ENCODE results near the gene AFAP1. TPM values are rescaled to one million over a fixed set of nuclear protein-coding genes. Genes with fewer than 3 reads are reported as not detected.

AFAP1 gene
- total and polyA plus RNA-seq, 8 donors = 3.2 to 15.9 (median 6.3) TPM

DNA sequence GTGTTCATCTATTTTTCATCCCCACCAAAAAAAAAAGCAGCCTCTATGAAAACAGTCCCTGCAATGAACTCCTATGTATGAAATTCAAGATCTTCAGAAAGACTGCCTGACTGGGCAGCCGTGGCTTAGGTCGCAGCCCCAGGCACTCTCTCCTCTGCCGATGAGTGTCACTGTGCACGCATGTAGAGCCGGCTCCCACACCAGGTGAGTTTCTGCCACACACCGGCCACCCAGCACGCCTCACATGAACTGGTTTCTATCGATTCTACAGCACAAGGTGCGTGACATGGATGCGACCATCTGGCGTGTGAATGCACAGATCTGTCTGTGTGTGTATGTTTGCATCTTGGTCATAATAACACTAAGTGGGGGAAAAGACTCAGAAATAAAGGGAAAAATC is 140.4 kb downstream of the AFAP1 start:
- DNase-seq (no peak), FAIRE-seq (no peak), ATAC-seq (no peak)
- TF ChIP-seq, protein P1, sequence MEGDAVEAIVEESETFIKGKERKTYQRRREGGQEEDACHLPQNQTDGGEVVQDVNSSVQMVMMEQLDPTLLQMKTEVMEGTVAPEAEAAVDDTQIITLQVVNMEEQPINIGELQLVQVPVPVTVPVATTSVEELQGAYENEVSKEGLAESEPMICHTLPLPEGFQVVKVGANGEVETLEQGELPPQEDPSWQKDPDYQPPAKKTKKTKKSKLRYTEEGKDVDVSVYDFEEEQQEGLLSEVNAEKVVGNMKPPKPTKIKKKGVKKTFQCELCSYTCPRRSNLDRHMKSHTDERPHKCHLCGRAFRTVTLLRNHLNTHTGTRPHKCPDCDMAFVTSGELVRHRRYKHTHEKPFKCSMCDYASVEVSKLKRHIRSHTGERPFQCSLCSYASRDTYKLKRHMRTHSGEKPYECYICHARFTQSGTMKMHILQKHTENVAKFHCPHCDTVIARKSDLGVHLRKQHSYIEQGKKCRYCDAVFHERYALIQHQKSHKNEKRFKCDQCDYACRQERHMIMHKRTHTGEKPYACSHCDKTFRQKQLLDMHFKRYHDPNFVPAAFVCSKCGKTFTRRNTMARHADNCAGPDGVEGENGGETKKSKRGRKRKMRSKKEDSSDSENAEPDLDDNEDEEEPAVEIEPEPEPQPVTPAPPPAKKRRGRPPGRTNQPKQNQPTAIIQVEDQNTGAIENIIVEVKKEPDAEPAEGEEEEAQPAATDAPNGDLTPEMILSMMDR (IDR thresholded peaks at IDR 0.05) = no peak
- intact Hi-C loops (cut with DNase I) = no loop called here
- Histone ChIP-seq H3K9me3 (no peaks in the 10 kb centered on the region), H3K27ac (no peak overlapping the region), H3K4me3 (no peak overlapping the region), H3K27me3 (no peaks in the 10 kb centered on the region), H3K36me3 (peaks cover 0 to 3% (median 0%) of the 10 kb centered on the region in 3 donors), H3K4me1 (peaks cover 0 to 2% (median 1%) of the 10 kb centered on the region in 3 donors)
- WGBS, 2 donors = 95% methylated on average over 11 of the region's 11 CpGs

DNA sequence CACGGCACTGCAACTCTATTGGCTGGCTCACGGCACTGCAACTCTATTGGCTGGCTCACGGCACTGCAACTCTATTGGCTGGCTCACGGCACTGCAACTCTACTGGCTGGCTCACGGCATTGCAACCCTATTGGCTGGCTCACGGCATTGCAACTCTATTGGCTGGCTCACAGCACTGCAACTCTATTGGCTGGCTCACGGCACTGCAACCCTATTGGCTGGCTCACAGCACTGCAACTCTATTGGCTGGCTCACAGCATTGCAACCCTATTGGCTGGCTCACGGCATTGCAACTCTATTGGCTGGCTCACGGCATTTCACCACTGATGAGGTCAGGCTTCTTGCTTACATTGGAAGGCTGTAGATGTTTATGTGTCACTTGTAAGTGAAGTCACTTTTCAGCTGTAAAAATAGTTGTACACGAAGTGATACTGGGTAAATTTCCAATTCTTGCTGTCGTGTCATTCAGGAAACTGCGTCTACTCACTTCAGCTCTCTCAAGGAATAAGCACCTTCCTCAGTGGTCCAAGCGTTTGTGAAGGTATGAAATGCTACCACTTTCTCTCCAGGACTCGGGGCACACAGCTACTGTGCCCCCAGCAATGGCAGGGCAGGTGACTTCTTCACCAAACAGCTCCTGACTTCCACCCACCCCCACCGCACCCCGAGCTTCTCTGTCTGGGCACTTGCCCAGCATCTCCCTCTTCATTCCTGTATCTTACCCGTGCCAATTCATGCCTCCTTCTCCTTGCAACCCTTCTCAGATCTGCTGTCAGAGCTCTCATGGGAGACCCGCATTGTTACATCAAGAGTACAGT is 141.3 kb downstream of the AFAP1 start:
- H3K27me3 ChIP-seq = no peaks in the 10 kb centered on the region
- TF ChIP-seq, protein P1 (IDR thresholded peaks at IDR 0.05) = no peak
- intact Hi-C loops (cut with DNase I) = no loop called here
- H3K36me3 ChIP-seq = peaks cover 0 to 3% (median 0%) of the 10 kb centered on the region in 3 donors
- H3K9me3 ChIP-seq = no peaks in the 10 kb centered on the region
- no peaks in the 10 kb centered on the region for H3K4me1 ChIP-seq
- H3K27ac ChIP-seq = no peak overlapping the region
- H3K4me3 ChIP-seq = no peak overlapping the region
- no peak for FAIRE-seq
- no peak for DNase-seq
- no peak for ATAC-seq
- 89 to 95% methylated on average over 18 of the region's 18 CpGs for WGBS, 2 donors

DNA sequence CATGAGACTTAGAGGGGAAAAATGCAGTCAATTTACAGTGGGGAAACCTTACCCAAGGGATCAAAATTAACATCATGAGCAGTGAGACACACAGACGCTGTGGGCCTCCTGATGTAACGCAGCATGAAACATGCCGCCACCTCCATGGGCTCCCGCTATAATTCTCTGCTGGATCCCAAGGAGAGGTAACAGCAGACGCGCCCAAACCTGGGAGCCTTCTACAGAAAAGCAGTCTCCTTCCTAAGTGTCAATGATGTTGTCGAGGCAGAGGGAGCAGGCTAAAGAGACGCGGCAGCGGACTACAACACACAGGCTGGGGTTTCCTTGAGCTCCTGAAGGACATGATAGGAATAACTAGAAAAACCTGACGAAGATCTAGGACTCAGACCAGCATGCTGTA is 142.3 kb downstream of the AFAP1 start:
- H3K36me3 ChIP-seq = peaks cover 0 to 3% (median 3%) of the 10 kb centered on the region in 3 donors
- no peaks in the 10 kb centered on the region for H3K9me3 ChIP-seq
- FAIRE-seq = no peak
- WGBS, 2 donors = 91 to 95% methylated on average over 11 of the region's 11 CpGs
- TF ChIP-seq, protein P1 (IDR thresholded peaks at IDR 0.05) = no peak
- no peak for ATAC-seq
- no peak overlapping the region for H3K27ac ChIP-seq
- no peak for DNase-seq
- H3K4me3 ChIP-seq = no peak overlapping the region
- H3K27me3 ChIP-seq = no peaks in the 10 kb centered on the region
- intact Hi-C loops (cut with DNase I) = no loop called here
- no peaks in the 10 kb centered on the region for H3K4me1 ChIP-seq

DNA sequence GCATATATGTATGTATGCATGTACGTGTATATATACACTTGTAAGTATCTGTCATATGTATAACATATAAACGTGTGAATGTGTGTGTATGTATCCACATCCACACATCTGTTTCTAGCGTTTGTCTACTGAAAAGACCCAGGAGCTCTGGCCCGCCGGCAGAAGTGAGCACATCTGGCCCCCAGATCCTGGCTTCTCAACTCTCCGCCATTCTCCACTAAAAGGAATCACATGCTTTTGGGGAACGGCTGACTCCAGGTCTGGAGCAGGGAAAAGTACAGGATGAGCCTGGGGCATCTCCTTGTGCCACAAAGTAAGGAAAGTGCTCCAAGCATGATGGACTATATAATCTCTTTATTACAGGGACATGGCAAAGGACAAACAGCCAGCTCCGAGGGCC is 143.7 kb downstream of the AFAP1 start:
- WGBS, 2 donors = 85 to 89% methylated on average over 8 of the region's 8 CpGs

More for the DNA sequence above, 143.7 kb downstream of the AFAP1 start:
- H3K4me1 ChIP-seq = no peaks in the 10 kb centered on the region
- no peaks in the 10 kb centered on the region for H3K27me3 ChIP-seq
- no peak for DNase-seq
- TF ChIP-seq, protein P1 (IDR thresholded peaks at IDR 0.05) = no peak
- no peak overlapping the region for H3K4me3 ChIP-seq
- intact Hi-C loops (cut with DNase I) = no loop called here
- no peaks in the 10 kb centered on the region for H3K9me3 ChIP-seq
- no peak for FAIRE-seq
- no peak for ATAC-seq
- peaks cover 0 to 3% (median 3%) of the 10 kb centered on the region in 3 donors for H3K36me3 ChIP-seq
- no peak overlapping the region for H3K27ac ChIP-seq
